ENCODE measurements around the gene CCDC73. TPM values are rescaled to one million over a fixed set of nuclear protein-coding genes. Genes with fewer than 3 reads are reported as not detected.

CCDC73 gene
- total RNA-seq (ENCODE audit: low replicate concordance), result not detected in 2 replicates

DNA sequence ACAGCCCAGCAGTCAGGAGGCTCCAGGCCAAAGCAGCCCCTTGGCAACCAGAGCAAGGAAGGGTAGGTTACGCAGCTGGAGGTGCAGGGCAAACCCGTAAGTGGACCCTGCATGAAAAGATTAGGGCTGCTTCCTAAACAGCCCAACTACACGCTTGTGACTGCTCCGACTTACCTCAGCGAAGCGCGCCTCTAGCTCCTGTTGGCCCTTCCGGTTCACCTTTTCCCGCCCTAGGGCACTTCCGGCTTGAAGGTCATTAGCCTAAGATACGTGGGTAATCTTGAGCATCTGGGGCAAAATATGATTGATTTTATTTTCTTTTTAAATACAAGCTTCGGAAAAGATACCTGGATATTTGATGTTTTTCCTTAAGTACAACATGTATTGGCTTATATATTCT lies at the start of gene CCDC73:
Gene CCDC73 (minus strand): TSS at position 224 of the 400 bp plus-strand sequence. CDS start 34,419 bp downstream, outside the sequence.

DNA sequence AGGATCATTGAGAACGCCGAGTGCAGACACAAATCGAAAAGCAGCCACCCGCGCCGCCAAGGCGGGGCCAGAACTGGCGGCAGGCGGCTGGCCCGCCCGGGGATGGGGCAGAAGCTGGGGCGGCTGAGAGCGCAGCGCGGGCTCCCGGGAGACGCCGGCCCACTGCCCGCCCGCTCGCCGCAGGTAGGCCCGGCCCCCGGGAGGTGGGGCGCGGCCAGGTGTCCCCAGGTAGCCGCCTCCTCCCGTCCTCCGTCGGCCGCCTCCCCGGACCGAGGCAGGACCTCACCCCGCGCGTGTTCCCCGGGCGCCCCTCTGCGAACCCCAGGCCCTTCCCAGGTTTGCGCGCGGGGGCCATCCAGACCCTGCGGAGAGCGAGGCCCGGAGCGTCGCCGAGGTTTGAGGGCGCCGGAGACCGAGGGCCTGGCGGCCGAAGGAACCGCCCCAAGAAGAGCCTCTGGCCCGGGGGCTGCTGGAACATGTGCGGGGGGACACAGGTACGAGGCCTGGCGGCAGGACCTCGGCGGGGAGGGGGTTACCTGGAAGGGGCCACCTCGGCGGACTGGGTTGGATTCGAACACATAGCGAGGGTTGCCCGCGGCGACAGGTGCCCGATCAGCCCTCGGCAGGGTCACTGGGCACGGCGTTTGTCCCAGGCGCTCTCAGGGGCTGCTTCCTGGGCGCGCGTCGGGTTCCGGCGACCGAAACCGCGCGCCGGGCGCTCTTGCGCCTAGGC lies 35.4 kb upstream of the CCDC73 start, which contains the start of gene PRRG4:
Gene PRRG4 (plus strand): TSS at position 248 of the 733 bp plus-strand sequence. CDS start 603 bp downstream, outside the sequence.

DNA sequence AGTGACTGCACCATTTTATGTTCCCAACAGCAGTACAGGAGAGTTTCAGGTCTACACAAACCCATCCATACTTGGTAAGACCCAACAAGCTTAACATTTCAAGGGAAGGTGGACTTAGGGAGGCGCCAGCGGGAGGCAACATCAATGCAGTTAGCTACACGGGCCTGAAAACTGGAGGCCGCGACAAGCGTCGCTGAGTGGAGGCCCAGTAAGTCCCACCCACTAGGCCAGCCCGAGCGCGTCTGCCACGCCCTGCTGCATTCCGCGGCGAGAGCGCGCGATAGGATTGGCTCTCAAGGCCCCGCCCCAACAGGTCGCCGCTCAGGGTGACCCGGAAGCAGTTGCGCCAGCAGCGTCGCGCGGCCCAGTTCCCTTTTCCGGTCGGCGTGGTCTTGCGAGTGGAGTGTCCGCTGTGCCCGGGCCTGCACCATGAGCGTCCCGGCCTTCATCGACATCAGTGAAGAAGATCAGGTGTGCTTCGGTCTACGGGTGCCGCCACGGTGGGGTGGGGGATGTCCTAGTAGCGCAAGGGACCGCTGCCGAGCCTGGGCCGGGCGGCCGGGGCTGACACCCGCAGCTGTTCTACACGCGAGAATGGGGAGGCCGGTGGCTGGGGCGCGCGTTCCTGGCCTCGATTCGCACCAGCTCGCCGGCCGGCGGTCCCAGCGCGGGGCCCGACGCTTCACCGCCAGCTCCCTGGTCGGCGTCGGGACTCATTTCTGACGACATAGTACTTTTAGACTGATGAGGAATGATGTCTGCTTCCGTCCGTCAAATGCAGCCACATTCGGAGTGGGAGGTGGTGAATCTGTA lies 210.8 kb downstream of the CCDC73 start, which contains the start of gene EIF3M:
Gene EIF3M (plus strand): TSS at position 373 of the 813 bp plus-strand sequence. CDS start 57 bp downstream, at position 430.

Other genes starting within 250 kb of the CCDC73 start
- gene EIF3M, start 210.8 kb downstream of the CCDC73 start, total RNA-seq (ENCODE audit: low replicate concordance), result 257 and 351 TPM in 2 replicates
- gene PRRG4, start 35.3 kb upstream of the CCDC73 start, total RNA-seq (ENCODE audit: low replicate concordance), result under 0.01 TPM in 1 of 2 replicates, not detected in the other
- 4.7 and 10.4 TPM in 2 replicates for gene QSER1, start 98.1 kb upstream of the CCDC73 start, total RNA-seq (ENCODE audit: low replicate concordance)
- gene DEPDC7, start 221.2 kb upstream of the CCDC73 start, total RNA-seq (ENCODE audit: low replicate concordance), result 3.5 and 3.8 TPM in 2 replicates
- gene TCP11L1, start 244.9 kb upstream of the CCDC73 start, total RNA-seq (ENCODE audit: low replicate concordance), result 12.1 and 15.2 TPM in 2 replicates